ENCODE results near the gene PGGT1B.

PGGT1B gene

GRCh38 chr5:115262321-115263077 lies at the start of gene PGGT1B:
PGGT1B (minus strand) TSS chr5:115262877; CDS start chr5:115262851, 26 bp downstream.
- peak; percentile 75 for DNase-seq

- DNase-seq, result no peak
These were observed 47.2 kb upstream of the PGGT1B start for GRCh38 chr5:115309751-115310370.

GRCh38 chr5:115308815-115309214 lies 46.1 kb upstream of the PGGT1B start:
- DNase-seq, result no peak

- DNase-seq, result no peak
These were observed 43.4 kb upstream of the PGGT1B start for GRCh38 chr5:115306011-115306536.

- DNase-seq, result no peak
These were observed 41.8 kb upstream of the PGGT1B start for GRCh38 chr5:115304496-115304895.

- no peak for DNase-seq
These were observed 36.1 kb upstream of the PGGT1B start for GRCh38 chr5:115298811-115299210.

GRCh38 chr5:115297031-115297430 lies 34.4 kb upstream of the PGGT1B start:
- DNase-seq, result no peak

GRCh38 chr5:115296124-115297022 lies 33.7 kb upstream of the PGGT1B start, which contains the start of gene CCDC112:
CCDC112 (minus strand) TSS chr5:115296654; CDS start chr5:115296543, 111 bp downstream.
- DNase-seq, result peak; percentile 77

GRCh38 chr5:115295777-115296123 lies 33.1 kb upstream of the PGGT1B start:
- no peak for DNase-seq

- no peak for DNase-seq
These were observed 28.7 kb upstream of the PGGT1B start for GRCh38 chr5:115291397-115291796.

GRCh38 chr5:115289104-115289503 lies 26.4 kb upstream of the PGGT1B start:
- DNase-seq, result no peak

GRCh38 chr5:115284021-115284420 lies 21.3 kb upstream of the PGGT1B start:
- DNase-seq, result no peak

- DNase-seq, result no peak
These were observed 19.5 kb upstream of the PGGT1B start for GRCh38 chr5:115282131-115282530.

- DNase-seq, result no peak
These were observed 11.9 kb upstream of the PGGT1B start for GRCh38 chr5:115274584-115274983.

GRCh38 chr5:115272297-115272958 lies 9.8 kb upstream of the PGGT1B start:
- no peak for DNase-seq

GRCh38 chr5:115271295-115272050 lies 8.8 kb upstream of the PGGT1B start:
- DNase-seq, result no peak

- no peak for DNase-seq
These were observed 4.9 kb upstream of the PGGT1B start for GRCh38 chr5:115267617-115268016.

GRCh38 chr5:115265220-115265619 lies 2.5 kb upstream of the PGGT1B start:
- DNase-seq, result no peak

GRCh38 chr5:115264786-115265185 lies 2.1 kb upstream of the PGGT1B start:
- DNase-seq, result no peak

GRCh38 chr5:115263078-115263380 lies 352 bp upstream of the PGGT1B start:
- DNase-seq, result no peak

GRCh38 chr5:115262011-115262320 lies 711 bp downstream of the PGGT1B start:
- no peak for DNase-seq

- DNase-seq, result no peak
These were observed 2.4 kb downstream of the PGGT1B start for GRCh38 chr5:115260248-115260647.
